ENCODE data around the gene KASH5.

KASH5 gene

GRCh38 chr19:49396738-49397505 is 8.9 kb downstream of the KASH5 start:
- WGBS (ENCODE audit: insufficient coverage) = 96% methylated on average over 7 of the region's 8 CpGs
- H3K27ac ChIP-seq (ENCODE audit: insufficient read depth in 1 of 2, low read depth in 1 of 2, low read length in 2 of 2, poor library complexity in 1 of 2, severe bottlenecking in 2 of 2) = no peak overlapping the region
- H3K4me1 ChIP-seq (ENCODE audit: control extremely low read depth in 1 of 4, control insufficient read depth in 4 of 4, insufficient read depth in 4 of 4, low read length in 3 of 4) = peaks cover 0 to 4% (median 3%) of the 10 kb centered on the region in 4 experiments
- H3K27me3 ChIP-seq (replicated peaks in 2 of 5; ENCODE audit: control insufficient read depth in 4 of 5, insufficient read depth in 5 of 5, low read length in 4 of 5) = peaks cover 0 to 4% (median 0%) of the 10 kb centered on the region in 5 experiments
- CTCF ChIA-PET = interaction anchor here (1.5 kb wide), 1 partner anchor 74 kb away, joined by 3 read pairs; no protein-coding TSS in a partner anchor
- no peak for DNase-seq
- H3K9me3 ChIP-seq (ENCODE audit: control extremely low read depth in 1 of 5, control insufficient read depth in 4 of 5, insufficient read depth in 2 of 5, low read depth in 1 of 5, low read length in 4 of 5) = no peaks in the 10 kb centered on the region
- no peaks in the 10 kb centered on the region for H3K36me3 ChIP-seq (ENCODE audit: control insufficient read depth in 4 of 4, insufficient read depth in 4 of 4, low read length in 3 of 4)
- H3K4me3 ChIP-seq (ENCODE audit: control insufficient read depth in 1 of 7, extremely low read depth in 1 of 7, insufficient read depth in 4 of 7, low read depth in 2 of 7, low read length in 6 of 7) = no peak overlapping the region
- POLR2A ChIA-PET = interaction anchor here (0.7 kb wide), 1 partner anchor 24 kb away, joined by 4 read pairs; no protein-coding TSS in a partner anchor

- no peaks in the 10 kb centered on the region for H3K9me3 ChIP-seq (ENCODE audit: control extremely low read depth in 1 of 5, control insufficient read depth in 4 of 5, insufficient read depth in 2 of 5, low read depth in 1 of 5, low read length in 4 of 5)
- no peak overlapping the region for H3K4me3 ChIP-seq (ENCODE audit: control insufficient read depth in 1 of 7, extremely low read depth in 1 of 7, insufficient read depth in 4 of 7, low read depth in 2 of 7, low read length in 6 of 7)
- peaks cover 0 to 2% (median 0%) of the 10 kb centered on the region in 5 experiments for H3K27me3 ChIP-seq (replicated peaks in 2 of 5; ENCODE audit: control insufficient read depth in 4 of 5, insufficient read depth in 5 of 5, low read length in 4 of 5)
- no peak overlapping the region for H3K27ac ChIP-seq (ENCODE audit: insufficient read depth in 1 of 2, low read depth in 1 of 2, low read length in 2 of 2, poor library complexity in 1 of 2, severe bottlenecking in 2 of 2)
- WGBS (ENCODE audit: insufficient coverage) = 91% methylated on average over 11 of the region's 11 CpGs
- no peak for DNase-seq
- POLR2A ChIA-PET = no interaction called here
- H3K36me3 ChIP-seq (ENCODE audit: control insufficient read depth in 4 of 4, insufficient read depth in 4 of 4, low read length in 3 of 4) = no peaks in the 10 kb centered on the region
- CTCF ChIA-PET = interaction anchor here (1.5 kb wide), 1 partner anchor 72 kb away, joined by 3 read pairs; no protein-coding TSS in a partner anchor
- H3K4me1 ChIP-seq (ENCODE audit: control extremely low read depth in 1 of 4, control insufficient read depth in 4 of 4, insufficient read depth in 4 of 4, low read length in 3 of 4) = peaks cover 0 to 4% (median 1%) of the 10 kb centered on the region in 4 experiments
Measured at GRCh38 chr19:49398001-49398615, 10.1 kb downstream of the KASH5 start.

GRCh38 chr19:49398931-49399330 is 10.9 kb downstream of the KASH5 start:
- 98% methylated on average over 5 of the region's 6 CpGs for WGBS (ENCODE audit: insufficient coverage)
- DNase-seq = no peak
- no peaks in the 10 kb centered on the region for H3K9me3 ChIP-seq (ENCODE audit: control extremely low read depth in 1 of 5, control insufficient read depth in 4 of 5, insufficient read depth in 2 of 5, low read depth in 1 of 5, low read length in 4 of 5)
- CTCF ChIA-PET = no interaction called here
- H3K4me3 ChIP-seq (ENCODE audit: control insufficient read depth in 1 of 7, extremely low read depth in 1 of 7, insufficient read depth in 4 of 7, low read depth in 2 of 7, low read length in 6 of 7) = no peak overlapping the region
- peaks cover 0 to 2% (median 0%) of the 10 kb centered on the region in 5 experiments for H3K27me3 ChIP-seq (replicated peaks in 2 of 5; ENCODE audit: control insufficient read depth in 4 of 5, insufficient read depth in 5 of 5, low read length in 4 of 5)
- POLR2A ChIA-PET = no interaction called here
- no peak overlapping the region for H3K27ac ChIP-seq (ENCODE audit: insufficient read depth in 1 of 2, low read depth in 1 of 2, low read length in 2 of 2, poor library complexity in 1 of 2, severe bottlenecking in 2 of 2)
- H3K36me3 ChIP-seq (ENCODE audit: control insufficient read depth in 4 of 4, insufficient read depth in 4 of 4, low read length in 3 of 4) = no peaks in the 10 kb centered on the region
- H3K4me1 ChIP-seq (ENCODE audit: control extremely low read depth in 1 of 4, control insufficient read depth in 4 of 4, insufficient read depth in 4 of 4, low read length in 3 of 4) = peaks cover 0 to 4% (median 1%) of the 10 kb centered on the region in 4 experiments

- POLR2A ChIA-PET = no interaction called here
Measured at GRCh38 chr19:49400029-49400428, 12.0 kb downstream of the KASH5 start.

GRCh38 chr19:49403404-49404187 is 15.5 kb downstream of the KASH5 start:
- CTCF ChIA-PET = interaction anchor here (1.2 to 2.4 kb wide), 4 partner anchors 10 to 15 kb away, joined by 4 to 6 read pairs (median 5); no protein-coding TSS in a partner anchor
- no peak for DNase-seq
- Histone ChIP-seq H3K27me3 (replicated peaks in 2 of 5; ENCODE audit: control insufficient read depth in 4 of 5, insufficient read depth in 5 of 5, low read length in 4 of 5) (no peaks in the 10 kb centered on the region), H3K4me3 (ENCODE audit: control insufficient read depth in 1 of 7, extremely low read depth in 1 of 7, insufficient read depth in 4 of 7, low read depth in 2 of 7, low read length in 6 of 7) (no peak overlapping the region), H3K4me1 (ENCODE audit: control extremely low read depth in 1 of 4, control insufficient read depth in 4 of 4, insufficient read depth in 4 of 4, low read length in 3 of 4) (peaks cover 0 to 5% (median under 1%) of the 10 kb centered on the region in 4 experiments), H3K9me3 (ENCODE audit: control extremely low read depth in 1 of 5, control insufficient read depth in 4 of 5, insufficient read depth in 2 of 5, low read depth in 1 of 5, low read length in 4 of 5) (no peaks in the 10 kb centered on the region), H3K27ac (ENCODE audit: insufficient read depth in 1 of 2, low read depth in 1 of 2, low read length in 2 of 2, poor library complexity in 1 of 2, severe bottlenecking in 2 of 2) (no peak overlapping the region), H3K36me3 (ENCODE audit: control insufficient read depth in 4 of 4, insufficient read depth in 4 of 4, low read length in 3 of 4) (no peaks in the 10 kb centered on the region)
- WGBS (ENCODE audit: insufficient coverage) = 82% methylated on average over 4 of the region's 7 CpGs
- POLR2A ChIA-PET = interaction anchor here (0.6 kb wide), 1 partner anchor 65 kb away, joined by 3 read pairs; no protein-coding TSS in a partner anchor

More at GRCh38 chr19:49400029-49400428, 12.0 kb downstream of the KASH5 start:
- whole genome bisulfite sequencing (ENCODE audit: insufficient coverage) = 100% methylated on average over 2 of the region's 6 CpGs
- H3K27me3 ChIP-seq (replicated peaks in 2 of 5; ENCODE audit: control insufficient read depth in 4 of 5, insufficient read depth in 5 of 5, low read length in 4 of 5) = peaks cover 0 to 2% (median 0%) of the 10 kb centered on the region in 5 experiments
- no peaks in the 10 kb centered on the region for H3K36me3 ChIP-seq (ENCODE audit: control insufficient read depth in 4 of 4, insufficient read depth in 4 of 4, low read length in 3 of 4)
- peaks cover 0 to 4% (median 1%) of the 10 kb centered on the region in 4 experiments for H3K4me1 ChIP-seq (ENCODE audit: control extremely low read depth in 1 of 4, control insufficient read depth in 4 of 4, insufficient read depth in 4 of 4, low read length in 3 of 4)
- H3K4me3 ChIP-seq (ENCODE audit: control insufficient read depth in 1 of 7, extremely low read depth in 1 of 7, insufficient read depth in 4 of 7, low read depth in 2 of 7, low read length in 6 of 7) = no peak overlapping the region
- DNase-seq = no peak
- no peak overlapping the region for H3K27ac ChIP-seq (ENCODE audit: insufficient read depth in 1 of 2, low read depth in 1 of 2, low read length in 2 of 2, poor library complexity in 1 of 2, severe bottlenecking in 2 of 2)
- CTCF ChIA-PET = interaction anchor here (1.4 kb wide), 1 partner anchor 10 kb away, joined by 3 read pairs; no protein-coding TSS in a partner anchor
- H3K9me3 ChIP-seq (ENCODE audit: control extremely low read depth in 1 of 5, control insufficient read depth in 4 of 5, insufficient read depth in 2 of 5, low read depth in 1 of 5, low read length in 4 of 5) = no peaks in the 10 kb centered on the region

GRCh38 chr19:49407079-49407478 is 19.0 kb downstream of the KASH5 start:
- H3K27ac ChIP-seq (ENCODE audit: insufficient read depth in 1 of 2, low read depth in 1 of 2, low read length in 2 of 2, poor library complexity in 1 of 2, severe bottlenecking in 2 of 2) = no peak overlapping the region
- DNase-seq = no peak
- 86% methylated on average over 5 of the region's 7 CpGs for WGBS (ENCODE audit: insufficient coverage)
- no peak overlapping the region for H3K4me3 ChIP-seq (ENCODE audit: control insufficient read depth in 1 of 7, extremely low read depth in 1 of 7, insufficient read depth in 4 of 7, low read depth in 2 of 7, low read length in 6 of 7)
- no peaks in the 10 kb centered on the region for H3K27me3 ChIP-seq (replicated peaks in 2 of 5; ENCODE audit: control insufficient read depth in 4 of 5, insufficient read depth in 5 of 5, low read length in 4 of 5)
- H3K4me1 ChIP-seq (ENCODE audit: control extremely low read depth in 1 of 4, control insufficient read depth in 4 of 4, insufficient read depth in 4 of 4, low read length in 3 of 4) = peaks cover 0 to 20% (median 15%) of the 10 kb centered on the region in 4 experiments
- no peaks in the 10 kb centered on the region for H3K9me3 ChIP-seq (ENCODE audit: control extremely low read depth in 1 of 5, control insufficient read depth in 4 of 5, insufficient read depth in 2 of 5, low read depth in 1 of 5, low read length in 4 of 5)
- CTCF ChIA-PET = interaction anchor here (1.1 to 1.7 kb wide), 2 partner anchors 16 to 24 kb away, joined by 4 to 6 read pairs; no protein-coding TSS in a partner anchor
- POLR2A ChIA-PET = interaction anchor here (0.7 kb wide), 1 partner anchor 121 kb away, joined by 3 read pairs; the partner anchor contains the start of gene RCN3
- no peaks in the 10 kb centered on the region for H3K36me3 ChIP-seq (ENCODE audit: control insufficient read depth in 4 of 4, insufficient read depth in 4 of 4, low read length in 3 of 4)
